GM08714 (cell line): ENCODE data around the gene ZNF561.
"Not testable (repeated sequence)": the region's sequence is repeated elsewhere in the genome, so short reads cannot be mapped to it uniquely, and the experiment has no call there.

Source experiments
- H3K4me3 ChIP-seq: fragments of 200-500 bp; sonication (Bioruptor generic); 2 replicates; pipeline ENCODE4 v1.5.1; 2014; ENCODE audit warnings: mild to moderate bottlenecking, low read length, inconsistent platforms
- ZNF274 ChIP-seq: IDR thresholded peaks from 2 replicates; pipeline ENCODE4 v1.6.1; 2012; ENCODE audit warnings: mild to moderate bottlenecking, low read depth, low read length

Gene ZNF561

DNA sequence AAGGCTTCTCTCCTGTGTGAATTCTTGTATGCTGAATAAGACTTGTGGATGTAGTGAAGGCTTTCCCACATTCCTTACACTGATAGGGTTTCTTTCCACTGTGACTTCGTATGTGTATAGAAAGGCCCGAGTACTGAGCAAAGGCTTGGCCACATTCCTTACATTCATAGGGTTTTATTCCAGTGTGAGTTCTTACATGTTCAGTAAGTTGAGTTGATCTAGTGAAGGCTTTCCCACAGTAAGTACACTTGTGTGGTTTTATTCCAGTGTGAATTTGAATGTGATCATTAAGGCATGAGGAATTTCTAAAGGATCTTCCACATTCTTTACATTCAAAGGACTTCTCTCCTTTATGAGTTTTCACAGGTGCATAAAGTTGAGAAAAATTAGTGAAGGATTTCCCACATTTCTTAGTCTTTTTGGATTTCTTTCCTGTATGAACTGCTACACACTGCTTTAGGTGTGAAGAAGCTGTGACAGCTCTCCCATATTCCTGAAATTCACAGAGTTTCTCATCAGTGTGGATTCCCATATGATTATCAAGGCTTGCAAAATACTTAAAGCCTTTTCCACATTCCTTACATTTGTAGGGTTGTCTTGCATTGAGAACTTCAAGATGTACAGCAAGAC, 10.4 kb downstream of the ZNF561 start:
- TF ChIP-seq ZNF274, result no peak

DNA sequence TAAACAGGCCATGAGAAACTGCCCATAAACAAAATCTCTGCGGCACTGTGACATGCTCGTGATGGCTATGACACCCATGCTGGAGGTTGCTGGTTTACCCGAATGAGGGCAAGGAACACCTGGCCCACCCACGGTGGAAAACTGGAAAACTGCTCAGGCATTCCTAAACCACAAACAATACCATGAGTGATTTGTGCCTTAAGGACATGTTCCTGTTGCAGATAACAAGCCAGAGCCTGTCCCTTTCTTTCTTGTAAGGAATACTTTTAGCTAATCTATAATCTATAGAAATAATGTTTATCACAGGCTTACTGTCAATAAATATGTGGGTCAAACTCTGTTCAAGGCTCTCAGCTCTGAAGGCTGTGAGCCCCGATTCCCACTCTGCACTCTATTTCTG, 12.1 kb downstream of the ZNF561 start:
- no peak overlapping the region for H3K4me3 ChIP-seq
- no peak for TF ChIP-seq ZNF274

More for the DNA sequence above, 10.4 kb downstream of the ZNF561 start:
- H3K4me3 ChIP-seq, result no peak overlapping the region

DNA sequence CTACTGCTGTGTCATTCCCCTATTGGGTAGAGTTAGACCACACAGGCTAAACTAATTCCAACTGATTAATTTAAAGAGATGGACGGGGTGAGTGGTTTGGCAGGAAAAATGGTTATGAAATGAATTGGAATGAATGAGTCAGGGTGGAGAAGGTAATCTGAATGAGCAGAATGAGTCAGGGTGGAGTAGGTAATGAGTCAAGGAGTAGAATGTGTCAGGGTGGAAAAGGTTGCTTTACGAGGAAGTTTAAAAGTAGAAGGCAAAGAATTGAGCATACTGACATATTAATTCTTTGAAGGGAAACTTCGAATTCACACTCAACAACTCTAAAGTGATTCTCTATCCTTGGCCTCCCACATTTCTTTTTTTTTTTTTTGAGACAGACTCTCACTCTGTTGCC, 24.0 kb downstream of the ZNF561 start:
- TF ChIP-seq ZNF274, result no peak
- H3K4me3 ChIP-seq, result no peak overlapping the region

DNA sequence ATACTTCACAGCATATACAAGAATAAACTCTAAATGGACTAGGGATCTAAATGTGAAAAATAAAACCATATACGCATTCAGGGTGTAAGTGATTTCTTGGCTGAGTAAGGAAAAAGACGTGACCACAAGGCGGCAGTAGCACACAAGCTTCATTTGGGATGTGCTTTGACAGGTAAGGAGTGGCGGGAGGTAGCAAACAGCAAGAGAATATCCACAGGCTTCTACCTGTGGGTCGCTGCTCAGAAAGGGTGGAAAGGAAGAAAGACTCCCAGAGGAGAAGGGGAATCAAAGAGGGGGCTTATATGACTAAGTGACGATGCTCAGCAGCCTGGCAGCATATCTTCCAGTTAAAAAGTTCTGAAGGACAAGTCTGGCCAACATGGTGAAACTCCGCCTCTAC, 34.3 kb downstream of the ZNF561 start:
- no peak overlapping the region for H3K4me3 ChIP-seq
- no peak for TF ChIP-seq ZNF274

DNA sequence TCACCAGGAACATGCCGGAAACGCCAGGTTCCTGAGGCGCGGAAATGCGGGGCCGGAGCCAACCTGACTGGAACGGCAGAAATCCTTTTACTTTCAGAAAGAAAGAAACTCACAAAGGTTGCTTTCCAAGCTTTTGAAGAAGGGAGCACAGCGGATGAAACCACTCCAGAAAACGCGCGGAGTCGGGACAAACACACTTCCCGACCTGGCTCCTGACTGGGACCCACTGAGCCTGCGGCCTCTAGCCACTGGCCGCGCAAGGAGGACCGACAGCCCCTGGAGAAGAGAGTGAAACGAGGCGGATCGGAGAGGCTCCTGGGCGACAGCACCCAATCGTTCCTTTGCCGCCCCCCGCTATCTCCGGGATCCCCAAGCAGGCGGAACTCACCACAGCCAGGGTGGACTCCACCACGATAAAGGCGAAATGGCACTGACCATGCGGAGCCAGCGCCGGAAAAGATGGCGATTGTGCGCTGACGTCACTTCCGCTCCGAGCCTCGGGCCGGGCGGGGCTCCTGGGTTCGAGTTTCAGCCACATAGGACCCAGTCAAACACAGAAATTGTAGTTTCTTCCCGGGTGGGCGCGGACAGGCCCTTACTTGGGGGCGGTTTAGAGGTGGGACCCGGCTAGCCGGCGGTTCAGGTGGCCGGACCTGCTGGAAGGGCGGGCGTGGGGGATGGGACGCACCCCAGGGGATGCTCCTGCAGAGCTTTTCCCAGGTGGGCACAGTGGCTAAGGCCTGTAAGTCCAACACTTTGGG, 36.8 kb downstream of the ZNF561 start, which contains the start of gene ZNF121:
Gene ZNF121, minus strand, starts transcription at position 432 of the 761 bp plus-strand sequence. CDS start 16,407 bp downstream, outside the sequence.
- no peak for TF ChIP-seq ZNF274
- H3K4me3 ChIP-seq, result peak within 1 kb of the TSS; percentile 94

DNA sequence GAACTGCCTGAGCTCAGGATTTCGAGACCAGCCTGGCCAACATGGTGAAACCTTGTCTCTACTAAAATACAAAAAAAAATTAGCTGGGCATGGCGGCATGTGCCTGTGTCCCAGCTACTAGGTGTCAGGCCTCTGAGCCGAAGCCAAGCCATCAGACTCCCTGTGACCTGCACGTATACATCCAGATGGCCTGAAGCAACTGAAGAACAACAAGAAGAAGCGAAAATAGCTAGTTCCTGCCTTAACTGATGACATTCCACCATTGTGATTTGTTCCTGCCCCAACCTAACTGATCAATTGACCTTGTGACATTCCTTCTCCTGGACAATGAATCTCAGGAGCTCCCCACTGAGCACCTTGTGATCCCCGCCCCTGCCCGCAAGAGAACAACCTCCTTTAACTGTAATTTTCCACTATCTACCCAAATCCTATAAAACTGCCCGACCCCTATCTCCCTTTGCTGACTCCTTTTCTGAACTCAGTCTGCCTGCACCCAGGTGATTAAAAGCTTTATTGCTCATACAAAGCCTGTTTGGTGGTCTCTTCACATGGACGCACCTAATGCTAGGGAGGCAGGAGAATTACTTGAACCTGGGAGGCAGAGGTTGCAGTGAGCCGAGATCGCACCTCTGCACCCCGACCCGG, 38.8 kb downstream of the ZNF561 start:
- H3K4me3 ChIP-seq, result not testable (repeated sequence)

DNA sequence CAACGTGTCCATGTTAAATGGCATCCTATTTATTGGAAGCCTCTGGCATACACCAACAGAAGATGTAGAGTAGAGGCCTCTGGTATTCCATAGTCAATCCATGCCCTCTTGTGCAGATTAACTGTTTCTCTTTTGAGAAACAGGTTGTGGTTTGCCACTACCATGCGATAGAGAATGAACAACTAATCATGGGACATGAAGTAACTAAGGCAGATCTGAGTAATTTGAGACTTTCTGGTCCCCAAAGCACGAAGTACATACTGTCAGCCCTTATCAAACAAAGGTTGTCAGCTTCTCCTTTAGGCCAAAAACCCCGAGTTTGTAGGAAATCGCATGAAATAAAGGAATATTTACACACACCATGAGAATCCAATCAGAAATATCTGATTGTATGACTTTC, 40.3 kb downstream of the ZNF561 start:
- H3K4me3 ChIP-seq, result no peak overlapping the region
- no peak for TF ChIP-seq ZNF274

DNA sequence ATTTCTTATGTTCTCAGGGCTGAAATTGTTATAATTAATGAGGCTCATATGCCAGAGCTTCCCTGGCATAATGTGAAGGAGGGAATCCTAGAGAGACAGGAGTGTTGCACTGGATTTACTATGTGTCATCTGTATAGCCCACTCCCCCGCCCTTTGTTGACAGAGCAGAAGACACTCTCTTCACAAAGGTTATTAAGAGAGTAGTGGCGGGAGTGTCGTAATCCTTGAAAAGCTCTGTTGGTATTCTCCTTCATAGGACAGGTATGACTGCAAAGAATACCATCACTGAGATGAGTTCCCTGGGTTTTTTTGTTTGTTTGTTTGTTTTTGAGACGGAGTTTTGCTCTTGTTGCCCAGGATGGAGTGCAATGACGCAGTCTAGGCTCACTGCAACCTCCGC, 50.8 kb downstream of the ZNF561 start:
- no peak for TF ChIP-seq ZNF274

DNA sequence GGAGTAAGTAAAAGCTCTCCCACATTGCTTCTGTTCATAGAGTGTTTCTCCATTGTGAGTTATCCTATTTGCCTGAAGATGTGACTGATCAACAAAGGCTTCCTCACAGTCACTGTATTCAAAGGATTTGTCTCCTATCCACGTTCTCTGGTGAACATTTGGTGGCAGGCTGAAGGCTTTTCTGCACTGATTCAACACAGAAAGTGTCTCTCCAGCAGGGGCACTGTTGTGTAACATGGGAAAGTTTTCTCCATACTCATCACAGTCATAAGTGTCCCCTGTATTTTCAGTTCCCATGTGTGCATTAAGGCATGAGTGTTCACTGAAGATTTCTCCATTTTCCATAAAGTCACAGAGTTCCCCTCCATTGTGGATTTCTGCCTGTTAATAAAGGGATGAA, 54.3 kb downstream of the ZNF561 start:
- no peak overlapping the region for H3K4me3 ChIP-seq
- 0 out of 2 replicates have a peak, but pooled peaks have one; percentile 9 for TF ChIP-seq ZNF274

More for the DNA sequence above, 50.8 kb downstream of the ZNF561 start:
- no peak overlapping the region for H3K4me3 ChIP-seq

DNA sequence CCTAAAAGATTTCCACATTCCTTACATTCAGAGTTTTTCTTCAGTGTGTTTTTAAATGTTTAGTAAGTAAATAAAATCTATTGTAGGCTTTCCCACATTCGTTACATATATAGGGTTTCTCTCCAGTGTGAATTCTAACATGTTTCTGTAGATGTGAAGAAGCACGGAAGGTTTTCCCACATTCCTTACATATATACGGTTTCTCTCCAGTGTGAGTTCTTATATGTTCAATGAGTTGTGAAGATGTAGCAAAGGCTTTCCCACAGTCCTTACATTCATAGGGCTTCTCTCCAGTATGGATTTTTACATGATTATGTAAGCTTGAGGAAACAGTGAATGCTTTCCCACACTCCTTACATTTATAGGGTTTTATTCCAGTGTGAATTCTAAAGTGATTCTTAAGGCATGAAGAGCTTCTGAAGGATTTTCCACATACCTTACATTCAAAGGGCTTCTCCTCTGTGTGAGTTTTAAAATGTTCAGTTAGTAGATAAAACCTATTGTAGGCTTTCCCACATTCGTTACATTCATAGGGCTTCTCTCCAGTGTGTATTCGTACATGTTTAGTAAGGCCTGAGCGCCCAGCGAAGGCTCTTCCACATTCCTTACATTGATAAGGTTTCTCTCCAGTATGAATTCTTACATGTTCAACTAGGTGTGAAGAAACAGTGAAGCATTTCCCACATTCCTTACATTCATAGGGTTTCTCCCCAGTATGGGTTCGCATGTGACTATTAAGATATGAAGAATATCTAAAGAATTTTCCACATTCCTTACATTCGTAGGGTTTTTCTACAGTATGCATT, 54.9 kb downstream of the ZNF561 start:
- 0 out of 2 replicates have a peak, but pooled peaks have one; percentile 23 for TF ChIP-seq ZNF274
- no peak overlapping the region for H3K4me3 ChIP-seq
